Hematopoietic multipotent progenitor cell (in vitro differentiated cells): ENCODE measurements around the gene HIPK1. TPM values are rescaled to one million over a fixed set of nuclear protein-coding genes. Genes with fewer than 3 reads are reported as not detected.
"Not testable (repeated sequence)": the region's sequence is repeated elsewhere in the genome, so short reads cannot be mapped to it uniquely, and the experiment has no call there.

ENCODE experiments used
- DNase-seq, 3 donors: peaks; one replicate each; pipeline ENCODE4 v3.0.0-alpha.2; 2011 to 2015; ENCODE audit warnings: low read depth in 2 of 3, low spot score in 2 of 3
- total RNA-seq: library from RNA; depleted of rRNA; stranded (reverse); fragments of >200 nt; gene quantifications from one replicate; pipeline ENCODE4 v1.2.3, GENCODE V29; 2012

Gene HIPK1
- total RNA-seq, 1 donor, result 151 TPM

- DNase-seq, result no peak
These were observed 13.4 kb downstream of the HIPK1 start for GRCh38 chr1:113942527-113942926.

- no peak for DNase-seq
These were observed 14.1 kb downstream of the HIPK1 start for GRCh38 chr1:113943028-113943811.

- DNase-seq, result no peak
These were observed 16.2 kb downstream of the HIPK1 start for GRCh38 chr1:113945329-113945728.

GRCh38 chr1:113946112-113946511 is 17.0 kb downstream of the HIPK1 start:
- no peak for DNase-seq

GRCh38 chr1:113946678-113947387 is 17.7 kb downstream of the HIPK1 start:
- DNase-seq, result no peak

GRCh38 chr1:113947388-113948107 is 18.4 kb downstream of the HIPK1 start:
- no peak for DNase-seq

- not testable (repeated sequence) for DNase-seq
These were observed 19.0 kb downstream of the HIPK1 start for GRCh38 chr1:113948151-113948550.

- DNase-seq, result peak in 2 of 3 donors; percentile 34 to 63
These were observed 19.9 kb downstream of the HIPK1 start for GRCh38 chr1:113949007-113949406.

GRCh38 chr1:113950908-113951307 is 21.8 kb downstream of the HIPK1 start:
- no peak for DNase-seq

- no peak for DNase-seq
These were observed 22.6 kb downstream of the HIPK1 start for GRCh38 chr1:113951719-113952118.

- DNase-seq, result no peak
These were observed 28.9 kb downstream of the HIPK1 start for GRCh38 chr1:113957984-113958383.

- DNase-seq, result no peak
These were observed 29.6 kb downstream of the HIPK1 start for GRCh38 chr1:113958691-113959090.

- DNase-seq, result no peak
These were observed 34.3 kb downstream of the HIPK1 start for GRCh38 chr1:113963281-113963906.

GRCh38 chr1:113965703-113966412 is 36.7 kb downstream of the HIPK1 start:
- DNase-seq, result no peak

GRCh38 chr1:113972954-113973353 is 43.8 kb downstream of the HIPK1 start:
- no peak for DNase-seq

- peak in 2 of 3 donors; percentile 66 to 85 for DNase-seq
These were observed 46.2 kb downstream of the HIPK1 start for GRCh38 chr1:113975211-113975895.

- peak in 1 of 3 donors; percentile 31 for DNase-seq
These were observed 47.6 kb downstream of the HIPK1 start for GRCh38 chr1:113976609-113977278.

GRCh38 chr1:113977906-113978305 is 48.8 kb downstream of the HIPK1 start:
- DNase-seq, result no peak
